ENCODE results near the gene PTPN14. TPM values are rescaled to one million over a fixed set of nuclear protein-coding genes. Genes with fewer than 3 reads are reported as not detected.

Gene PTPN14
- total RNA-seq, 1 donor from 2014 or later = 27.2 TPM

DNA sequence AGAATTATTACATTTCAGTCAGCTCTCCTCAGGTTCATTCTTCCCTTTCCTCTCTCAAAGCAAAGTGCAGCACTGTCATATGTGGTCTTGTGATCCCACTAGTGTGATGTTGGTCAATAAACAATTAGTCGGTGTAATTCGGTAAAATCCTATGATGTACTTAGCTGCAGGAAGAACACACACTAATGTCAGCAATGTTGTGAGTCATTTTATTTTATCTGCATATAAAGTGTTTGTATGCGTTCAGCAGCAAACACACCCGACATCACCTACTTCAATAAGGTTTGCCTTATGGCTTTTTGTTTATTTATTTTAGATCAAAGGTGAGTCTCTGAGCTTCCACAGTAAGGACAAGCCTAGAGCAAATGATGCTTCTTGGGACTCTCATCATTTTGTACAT is 47.8 kb downstream of the PTPN14 start:
- Histone ChIP-seq H3K36me3 (no peaks in the 10 kb centered on the region), H3K9me3 (no peaks in the 10 kb centered on the region), H3K4me3 (no peak overlapping the region), H3K27ac (no peak overlapping the region), H3K4me1 (peaks cover 0 to 2% of the 10 kb centered on the region in 2 donors), H3K27me3 (no peaks in the 10 kb centered on the region)
- no peak for TF ChIP-seq CTCF (IDR thresholded peaks at IDR 0.05)
- DNase-seq (ENCODE audit: low spot score in 2 of 2) = no peak
- intact Hi-C loops (cut with DNase I) = no loop called here

DNA sequence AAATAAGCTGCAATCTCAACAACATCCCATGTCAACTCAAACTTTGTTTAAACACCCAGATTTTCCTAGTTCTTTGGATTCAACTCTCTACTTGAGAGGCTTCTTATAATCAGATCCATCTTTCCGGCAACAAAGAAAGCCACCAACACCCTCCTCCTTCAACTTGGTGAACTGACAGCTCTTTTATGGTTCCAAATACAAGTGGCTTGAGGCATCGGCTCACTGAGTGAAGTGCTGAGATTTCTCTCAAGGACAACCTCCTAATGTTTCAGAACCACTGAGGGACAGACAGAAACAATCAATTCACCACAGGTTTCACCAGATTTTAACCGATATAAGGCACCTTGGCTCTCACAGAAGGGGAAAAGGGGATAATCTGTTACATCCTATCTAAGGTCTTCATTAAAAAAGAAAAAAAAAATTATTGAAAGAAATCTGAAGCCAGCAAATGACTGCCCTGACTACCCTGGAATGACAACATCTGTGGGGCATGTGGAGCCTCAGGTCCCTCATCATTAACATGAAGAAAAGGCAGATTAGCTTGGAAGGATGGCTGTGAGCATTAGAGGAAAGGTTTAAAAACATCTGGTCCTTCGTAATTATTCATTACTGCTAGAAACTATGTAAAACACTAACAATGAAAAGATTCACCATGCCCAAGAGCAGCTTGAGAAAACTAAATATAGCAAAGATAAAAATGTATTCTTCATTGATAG is 50.9 kb downstream of the PTPN14 start:
- no peaks in the 10 kb centered on the region for H3K27me3 ChIP-seq
- no peaks in the 10 kb centered on the region for H3K9me3 ChIP-seq
- intact Hi-C loops (cut with DNase I) = no loop called here
- DNase-seq (ENCODE audit: low spot score in 2 of 2) = no peak
- no peak overlapping the region for H3K4me3 ChIP-seq
- no peaks in the 10 kb centered on the region for H3K36me3 ChIP-seq
- TF ChIP-seq CTCF (IDR thresholded peaks at IDR 0.05) = no peak
- H3K27ac ChIP-seq = no peak overlapping the region
- H3K4me1 ChIP-seq = peaks cover 0 to 9% of the 10 kb centered on the region in 2 donors

- Histone ChIP-seq H3K4me3 (no peak overlapping the region), H3K27me3 (no peaks in the 10 kb centered on the region), H3K36me3 (no peaks in the 10 kb centered on the region), H3K4me1 (peaks cover 0 to 9% of the 10 kb centered on the region in 2 donors), H3K9me3 (no peaks in the 10 kb centered on the region), H3K27ac (no peak overlapping the region)
- DNase-seq (ENCODE audit: low spot score in 2 of 2) = no peak
- TF ChIP-seq CTCF (IDR thresholded peaks at IDR 0.05) = no peak
- intact Hi-C loops (cut with DNase I) = no loop called here
Observed at GRCh38 chr1:214499732-214500131, 51.7 kb downstream of the PTPN14 start.

DNA sequence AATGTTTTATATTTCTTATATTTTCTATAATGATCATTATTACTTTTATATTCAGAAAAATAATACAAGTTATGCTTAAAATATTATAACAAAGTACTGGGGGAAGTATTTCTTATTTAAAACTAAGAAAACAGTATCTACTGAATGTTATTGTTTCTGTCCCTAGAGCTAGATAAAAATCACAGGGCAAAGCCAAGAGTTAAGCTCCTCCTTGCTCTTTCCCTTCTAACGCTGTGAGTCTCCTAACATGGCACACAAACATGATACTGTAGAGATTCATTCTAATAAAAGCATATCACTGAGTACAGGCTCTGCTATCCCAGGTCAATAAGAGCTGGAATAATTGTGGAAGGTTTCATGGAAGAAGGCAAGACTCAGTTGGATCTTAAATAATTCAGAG is 53.4 kb downstream of the PTPN14 start:
- intact Hi-C loops (cut with DNase I) = no loop called here
- TF ChIP-seq CTCF (IDR thresholded peaks at IDR 0.05) = no peak
- Histone ChIP-seq H3K4me1 (peaks cover under 1 to 11% of the 10 kb centered on the region in 2 donors), H3K9me3 (no peaks in the 10 kb centered on the region), H3K4me3 (no peak overlapping the region), H3K27ac (no peak overlapping the region), H3K27me3 (no peaks in the 10 kb centered on the region), H3K36me3 (no peaks in the 10 kb centered on the region)
- DNase-seq (ENCODE audit: low spot score in 2 of 2) = no peak

DNA sequence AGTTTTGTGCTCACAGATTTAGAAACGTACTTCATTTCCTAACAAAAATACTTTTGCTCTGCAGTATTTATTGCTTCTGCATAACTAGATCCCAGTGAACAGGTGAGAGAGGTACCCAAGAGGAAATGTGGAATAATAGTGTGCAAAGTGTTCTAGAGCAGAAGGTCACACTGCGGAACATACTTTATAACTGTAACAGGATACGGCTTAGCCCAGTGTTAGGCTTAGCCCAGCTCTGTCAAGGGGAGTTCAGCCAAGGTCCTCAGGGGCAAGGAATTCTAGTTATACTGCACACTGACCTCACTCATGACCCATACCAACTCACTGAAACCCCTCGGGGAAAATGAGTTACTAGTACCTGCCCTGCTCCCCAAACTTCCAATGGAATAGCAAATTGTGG is 55.3 kb downstream of the PTPN14 start:
- H3K4me3 ChIP-seq = no peak overlapping the region
- no peaks in the 10 kb centered on the region for H3K36me3 ChIP-seq
- no peak for DNase-seq (ENCODE audit: low spot score in 2 of 2)
- H3K4me1 ChIP-seq = peaks cover 3 to 16% of the 10 kb centered on the region in 2 donors
- TF ChIP-seq CTCF (IDR thresholded peaks at IDR 0.05) = no peak
- no peaks in the 10 kb centered on the region for H3K27me3 ChIP-seq
- intact Hi-C loops (cut with DNase I) = no loop called here
- no peak overlapping the region for H3K27ac ChIP-seq
- no peaks in the 10 kb centered on the region for H3K9me3 ChIP-seq
